Measurements from ENCODE around the gene DCTN2. TPM values are rescaled to one million over a fixed set of nuclear protein-coding genes. Genes with fewer than 3 reads are reported as not detected.

DCTN2 gene
- total RNA-seq, 1 donor from 2014 or later, result 91.8 TPM

- H3K9me3 Mint-ChIP-seq, result no peaks in the 10 kb centered on the region
- ATAC-seq (ENCODE audit: low read depth) (no peak), DNase-seq (no peak)
- H3K27me3 Mint-ChIP-seq, result peaks cover 10% of the 10 kb centered on the region
- ChIA-PET POLR2A (no interaction called here), CTCF (no interaction called here)
- no peaks in the 10 kb centered on the region for H3K36me3 Mint-ChIP-seq (ENCODE audit: low read depth)
- intact Hi-C loops (cut with micrococcal nuclease), result no loop called here
- TF ChIP-seq CTCF (IDR thresholded peaks at IDR 0.05), result no peak
- peaks cover 14% of the 10 kb centered on the region for H3K4me1 Mint-ChIP-seq
- H3K27ac Mint-ChIP-seq, result no peak overlapping the region
- H3K4me3 Mint-ChIP-seq, result no peak overlapping the region
Observed at GRCh38 chr12:57552306-57552651, 5.3 kb upstream of the DCTN2 start.

- peaks cover 10% of the 10 kb centered on the region for H3K27me3 Mint-ChIP-seq
- DNase-seq (no peak), ATAC-seq (ENCODE audit: low read depth) (no peak)
- ChIA-PET CTCF (no interaction called here), POLR2A (no interaction called here)
- H3K27ac Mint-ChIP-seq, result no peak overlapping the region
- intact Hi-C loops (cut with micrococcal nuclease), result no loop called here
- no peak overlapping the region for H3K4me3 Mint-ChIP-seq
- H3K4me1 Mint-ChIP-seq, result peaks cover 18% of the 10 kb centered on the region
- no peak for TF ChIP-seq CTCF (IDR thresholded peaks at IDR 0.05)
- no peaks in the 10 kb centered on the region for H3K9me3 Mint-ChIP-seq
- peaks cover 3% of the 10 kb centered on the region for H3K36me3 Mint-ChIP-seq (ENCODE audit: low read depth)
Observed at GRCh38 chr12:57551637-57552305, 4.8 kb upstream of the DCTN2 start.

GRCh38 chr12:57550641-57551549 is 3.9 kb upstream of the DCTN2 start:
- POLR2A ChIA-PET, result no interaction called here
- Mint-ChIP-seq H3K27me3 (peaks cover 10% of the 10 kb centered on the region), H3K4me1 (peaks cover 26% of the 10 kb centered on the region), H3K4me3 (peak overlapping the region; percentile 75), H3K36me3 (ENCODE audit: low read depth) (peaks cover 6% of the 10 kb centered on the region), H3K9me3 (no peaks in the 10 kb centered on the region), H3K27ac (no peak overlapping the region)
- intact Hi-C loops (cut with micrococcal nuclease), result no loop called here
- DNase-seq (no peak), ATAC-seq (ENCODE audit: low read depth) (no peak)
- CTCF ChIA-PET, result no interaction called here
- no peak for TF ChIP-seq CTCF (IDR thresholded peaks at IDR 0.05)

DNA sequence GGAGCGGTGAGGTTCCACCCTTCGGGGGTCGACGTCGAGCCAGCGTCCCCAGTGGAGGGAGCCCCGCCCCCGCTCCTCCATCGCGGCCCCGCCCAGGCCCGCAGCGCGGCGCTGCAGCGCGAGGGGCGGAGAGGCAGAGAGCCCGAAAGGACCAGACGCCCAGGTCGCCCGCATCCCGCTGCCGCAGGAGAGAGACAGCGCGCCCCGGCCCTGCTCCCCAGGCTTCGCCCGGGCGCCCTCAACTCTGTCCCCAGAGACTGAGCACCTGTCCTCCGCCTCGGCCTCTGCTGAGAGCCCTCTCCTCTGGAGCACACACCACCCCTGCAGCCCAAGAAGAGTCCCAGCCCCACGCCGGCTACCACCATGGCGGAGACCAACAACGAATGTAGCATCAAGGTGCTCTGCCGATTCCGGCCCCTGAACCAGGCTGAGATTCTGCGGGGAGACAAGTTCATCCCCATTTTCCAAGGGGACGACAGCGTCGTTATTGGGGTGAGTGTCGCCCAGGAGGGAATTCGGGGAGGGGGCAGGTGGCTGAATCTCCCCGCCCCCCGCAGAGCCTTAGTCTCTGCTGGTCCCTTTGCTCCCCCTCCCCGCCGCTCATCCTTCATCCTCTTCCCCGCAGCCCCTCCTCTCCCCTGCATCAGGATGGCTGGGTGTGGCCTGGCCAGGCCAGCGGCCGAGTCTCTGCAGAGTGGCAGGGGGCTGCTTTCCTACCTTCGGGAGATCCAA is 3.1 kb upstream of the DCTN2 start, which contains the start of gene KIF5A:
KIF5A (plus strand) TSS at position 136 of the 732 bp plus-strand sequence; CDS start at position 364, 228 bp downstream.
- no peak for TF ChIP-seq CTCF (IDR thresholded peaks at IDR 0.05)
- CTCF ChIA-PET, result no interaction called here
- intact Hi-C loops (cut with micrococcal nuclease), result no loop called here
- peaks cover 9% of the 10 kb centered on the region for H3K36me3 Mint-ChIP-seq (ENCODE audit: low read depth)
- H3K9me3 Mint-ChIP-seq, result no peaks in the 10 kb centered on the region
- peaks cover 10% of the 10 kb centered on the region for H3K27me3 Mint-ChIP-seq
- POLR2A ChIA-PET, result no interaction called here
- DNase-seq (peak; percentile 55), ATAC-seq (ENCODE audit: low read depth) (peak; percentile 44)
- H3K27ac Mint-ChIP-seq, result no peak within 1 kb of the TSS
- peak within 1 kb of the TSS; percentile 75 for H3K4me3 Mint-ChIP-seq
- H3K4me1 Mint-ChIP-seq, result peaks cover 31% of the 10 kb centered on the region

Measured in activated B cell treated with CpG ODN at 0.5 μM for 24 hours (primary cell).